Fibroblast of skin of right quadriceps (primary cell): ENCODE results near the gene TGFBR2.

Source experiments
- DNase-seq: peaks from one replicate; pipeline ENCODE4 v3.0.0-alpha.2; 2013

Gene TGFBR2

GRCh38 chr3:30606301-30607031, at the start of gene TGFBR2:
TSS of gene TGFBR2 (plus strand) at chr3:30606601. CDS start at chr3:30606884, 283 bp downstream.
- peak; percentile 96 for DNase-seq

GRCh38 chr3:30557746-30558303, 48.6 kb upstream of the TGFBR2 start:
- DNase-seq = no peak

GRCh38 chr3:30563956-30564355, 42.4 kb upstream of the TGFBR2 start:
- DNase-seq = no peak

GRCh38 chr3:30567139-30567753, 39.2 kb upstream of the TGFBR2 start:
- no peak for DNase-seq

GRCh38 chr3:30576946-30577345, 29.5 kb upstream of the TGFBR2 start:
- DNase-seq = peak; percentile 16

GRCh38 chr3:30577788-30578187, 28.6 kb upstream of the TGFBR2 start:
- no peak for DNase-seq

GRCh38 chr3:30578479-30578878, 27.9 kb upstream of the TGFBR2 start:
- peak; percentile 85 for DNase-seq

GRCh38 chr3:30578986-30579579, 27.3 kb upstream of the TGFBR2 start:
- no peak for DNase-seq

- no peak for DNase-seq
These were observed 25.3 kb upstream of the TGFBR2 start for GRCh38 chr3:30581067-30581585.

GRCh38 chr3:30581982-30582381, 24.4 kb upstream of the TGFBR2 start:
- DNase-seq = no peak

- no peak for DNase-seq
These were observed 22.4 kb upstream of the TGFBR2 start for GRCh38 chr3:30583973-30584372.

GRCh38 chr3:30585654-30586053, 20.7 kb upstream of the TGFBR2 start:
- DNase-seq = no peak

- DNase-seq = no peak
These were observed 20.1 kb upstream of the TGFBR2 start for GRCh38 chr3:30586096-30586805.

- DNase-seq = no peak
These were observed 19.5 kb upstream of the TGFBR2 start for GRCh38 chr3:30586806-30587486.

GRCh38 chr3:30587904-30588303, 18.5 kb upstream of the TGFBR2 start:
- DNase-seq = no peak

- DNase-seq = no peak
These were observed 10.2 kb upstream of the TGFBR2 start for GRCh38 chr3:30596152-30596551.

- DNase-seq = peak; percentile 86
These were observed 9.2 kb upstream of the TGFBR2 start for GRCh38 chr3:30597131-30597768.

- DNase-seq = no peak
These were observed 8.6 kb upstream of the TGFBR2 start for GRCh38 chr3:30597769-30598134.

- no peak for DNase-seq
These were observed 7.5 kb upstream of the TGFBR2 start for GRCh38 chr3:30598668-30599545.

GRCh38 chr3:30600572-30600971, 5.8 kb upstream of the TGFBR2 start:
- no peak for DNase-seq

- DNase-seq = no peak
These were observed 3.5 kb upstream of the TGFBR2 start for GRCh38 chr3:30602946-30603345.
